Measurements from ENCODE around the gene ZNF428. TPM values are rescaled to one million over a fixed set of nuclear protein-coding genes. Genes with fewer than 3 reads are reported as not detected.
"Not testable (repeated sequence)": the region's sequence is repeated elsewhere in the genome, so short reads cannot be mapped to it uniquely, and the experiment has no call there.

The ZNF428 gene
- total RNA-seq, 1 experiment from 2014 or later: 135 TPM

DNA sequence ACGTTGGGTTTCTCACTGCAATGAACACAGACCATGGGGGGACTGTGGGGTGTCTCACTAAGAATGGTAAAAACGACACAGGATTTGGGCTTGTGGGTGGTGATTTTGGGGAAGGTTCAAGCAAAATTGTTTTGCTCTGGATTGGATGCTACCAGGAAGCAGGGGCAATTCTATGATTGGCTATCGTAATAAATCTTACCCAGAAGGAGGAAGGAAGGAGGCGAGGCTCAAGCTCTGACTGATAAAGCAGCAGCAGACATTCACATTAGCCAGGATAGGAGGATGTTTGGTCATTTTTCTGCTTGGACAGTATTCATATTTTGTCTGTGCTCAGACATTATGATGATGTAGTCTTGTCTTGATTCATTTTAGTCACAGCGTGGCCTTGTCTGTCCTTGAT is 21.6 kb downstream of the ZNF428 start:
- in situ Hi-C loops (cut with HindIII; ENCODE audit: low sequenced_read_pairs): no loop called here

DNA sequence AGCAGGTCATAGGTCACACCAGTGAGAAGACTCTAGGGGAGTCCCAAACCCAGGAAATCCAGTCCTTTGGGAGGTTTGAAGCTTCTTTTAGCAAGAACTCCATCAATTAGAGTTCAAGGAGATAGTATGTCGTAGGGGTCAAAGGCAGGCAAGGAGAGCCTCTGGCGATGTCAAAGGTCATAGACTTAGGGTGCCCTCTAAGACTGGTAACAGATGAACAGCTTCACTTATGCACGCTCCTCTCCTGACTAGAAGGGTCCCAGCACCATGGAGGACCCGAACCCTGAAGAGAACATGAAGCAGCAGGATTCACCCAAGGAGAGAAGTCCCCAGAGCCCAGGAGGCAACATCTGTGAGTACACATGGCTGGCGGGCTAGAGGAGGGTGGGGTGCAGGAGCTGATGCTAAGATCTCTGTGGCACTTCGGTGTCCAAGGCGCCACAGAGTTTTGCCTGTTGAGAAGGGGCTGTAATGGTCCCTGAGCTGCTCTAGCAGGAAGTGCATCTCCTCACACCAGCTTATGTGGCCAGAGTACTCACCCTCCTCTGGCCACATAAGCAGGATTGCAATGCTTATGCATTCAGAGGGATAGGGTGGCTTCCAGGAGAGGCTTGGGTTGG is 22.5 kb downstream of the ZNF428 start:
- DNase-seq (ENCODE audit: low spot score): no peak
- in situ Hi-C loops (cut with HindIII; ENCODE audit: low sequenced_read_pairs): no loop called here

More for the DNA sequence above, 21.6 kb downstream of the ZNF428 start:
- DNase-seq (ENCODE audit: low spot score): no peak

DNA sequence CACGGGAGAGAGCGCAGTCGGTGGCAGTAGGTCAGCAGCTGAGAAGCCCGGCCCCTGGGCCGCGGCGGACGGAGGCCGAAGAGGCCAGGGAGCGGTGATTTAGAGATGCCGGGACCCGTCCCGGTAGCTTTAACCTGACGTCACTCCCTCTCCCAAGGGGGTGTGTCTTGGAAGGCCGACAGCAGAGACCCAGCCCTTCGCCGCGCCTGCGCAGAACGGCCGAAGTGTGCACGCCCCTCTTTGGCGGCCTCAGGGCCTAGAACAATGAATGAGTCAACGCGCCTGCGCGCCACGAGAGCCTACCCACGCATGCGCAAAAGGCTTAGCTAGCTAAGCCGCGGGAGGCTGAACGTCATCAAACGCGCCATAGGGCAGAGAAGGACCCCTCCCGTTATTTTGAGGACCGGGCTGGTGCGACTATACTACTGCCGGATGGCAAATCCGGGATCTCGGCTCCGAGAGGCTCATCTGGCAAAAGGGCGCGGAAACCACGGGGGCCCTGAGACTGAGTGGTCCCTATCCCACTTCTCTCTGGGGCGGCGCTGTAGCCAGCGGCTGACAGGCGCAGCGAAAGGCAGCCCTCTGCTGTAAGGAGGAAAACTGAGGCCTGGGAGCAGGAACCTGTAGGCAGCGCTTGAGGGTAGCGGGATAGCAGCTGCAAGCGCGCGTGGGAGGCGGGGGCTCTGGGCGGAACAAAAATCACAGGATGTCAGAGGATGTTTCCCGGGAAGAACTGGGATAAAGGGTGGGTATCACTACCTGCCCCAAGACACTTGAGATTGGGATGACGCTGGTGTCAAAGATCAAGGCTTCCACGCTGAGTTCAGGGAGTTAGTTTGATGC is 23.2 kb downstream of the ZNF428 start, which contains the start of the genes IRGQ and ZNF576:
TSS of gene IRGQ (minus strand) at position 136 of the 843 bp plus-strand sequence. CDS start 796 bp downstream, outside the sequence.
TSS of gene ZNF576 (plus strand) at position 597 of the 843 bp plus-strand sequence. CDS start 514 bp downstream, outside the sequence.
- in situ Hi-C loops (cut with HindIII; ENCODE audit: low sequenced_read_pairs): no loop called here

DNA sequence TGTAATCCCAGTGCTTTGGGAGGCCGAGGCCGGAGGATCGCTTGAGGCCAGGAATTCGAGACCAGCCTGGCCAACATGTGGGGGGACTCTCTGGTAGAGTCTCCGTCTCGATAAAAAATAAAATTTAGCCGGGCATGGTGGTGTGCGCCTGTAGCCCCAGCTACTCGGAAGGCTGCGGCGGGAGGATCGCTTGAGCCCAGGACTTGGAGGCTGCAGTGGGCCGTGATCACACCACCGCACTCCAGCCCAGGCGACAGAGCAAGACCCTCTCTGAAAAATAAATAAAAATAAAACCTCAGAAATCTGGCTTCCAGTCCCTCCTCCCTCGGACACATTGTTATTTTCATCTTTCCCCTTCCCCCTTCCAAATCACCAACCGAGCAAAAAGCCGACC is 23.8 kb downstream of the ZNF428 start:
- no peak for DNase-seq (ENCODE audit: low spot score)
- in situ Hi-C loops (cut with HindIII; ENCODE audit: low sequenced_read_pairs): no loop called here

More for the DNA sequence above, 23.2 kb downstream of the ZNF428 start, which contains the start of the genes IRGQ and ZNF576:
- peak; percentile 99 for DNase-seq (ENCODE audit: low spot score)

DNA sequence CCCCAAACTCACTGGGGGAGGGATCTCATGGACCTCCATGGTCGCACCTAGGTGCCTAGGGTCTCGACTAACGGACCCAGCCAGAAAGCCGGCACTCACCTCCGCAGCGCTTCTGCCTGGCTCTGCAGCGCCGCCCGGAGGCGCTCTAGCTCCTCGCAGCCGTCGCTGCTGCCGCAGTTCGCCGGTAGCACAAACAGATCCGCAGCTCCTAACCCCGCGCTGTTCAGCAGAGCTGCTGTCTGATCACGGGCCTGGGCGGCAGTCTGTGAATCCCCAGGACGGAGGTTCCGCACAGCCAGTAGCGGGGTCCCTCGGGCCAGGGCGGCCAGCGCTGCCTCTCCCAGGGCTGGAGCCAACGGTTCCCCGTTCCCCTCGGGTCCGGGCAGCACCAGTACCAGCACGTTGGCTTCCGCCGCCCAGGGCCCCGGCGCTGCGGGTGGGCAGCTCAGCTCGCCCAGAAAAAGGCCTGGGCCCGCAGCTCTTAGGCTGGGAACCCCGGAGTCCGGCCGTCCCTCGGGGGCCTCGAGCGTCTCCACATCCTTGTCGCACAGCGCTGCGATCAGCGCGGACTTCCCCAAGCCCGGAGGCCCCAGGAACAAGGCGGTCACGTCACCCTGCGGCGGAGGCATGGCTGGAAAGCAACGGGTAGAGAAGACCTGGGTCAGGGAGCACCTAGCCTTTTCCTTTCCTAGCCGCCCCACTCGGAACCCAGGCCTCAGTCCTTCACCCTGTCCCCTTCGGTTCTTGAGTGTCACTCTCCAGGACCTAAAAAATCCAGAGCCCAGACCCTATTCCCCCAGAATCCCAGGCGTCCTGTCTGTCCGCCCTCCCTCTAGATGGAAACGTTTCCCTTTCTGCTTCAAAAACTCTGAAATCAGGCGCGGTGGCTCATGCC is 24.5 kb downstream of the ZNF428 start:
- DNase-seq (ENCODE audit: low spot score): peak; percentile 44
- in situ Hi-C loops (cut with HindIII; ENCODE audit: low sequenced_read_pairs): no loop called here

DNA sequence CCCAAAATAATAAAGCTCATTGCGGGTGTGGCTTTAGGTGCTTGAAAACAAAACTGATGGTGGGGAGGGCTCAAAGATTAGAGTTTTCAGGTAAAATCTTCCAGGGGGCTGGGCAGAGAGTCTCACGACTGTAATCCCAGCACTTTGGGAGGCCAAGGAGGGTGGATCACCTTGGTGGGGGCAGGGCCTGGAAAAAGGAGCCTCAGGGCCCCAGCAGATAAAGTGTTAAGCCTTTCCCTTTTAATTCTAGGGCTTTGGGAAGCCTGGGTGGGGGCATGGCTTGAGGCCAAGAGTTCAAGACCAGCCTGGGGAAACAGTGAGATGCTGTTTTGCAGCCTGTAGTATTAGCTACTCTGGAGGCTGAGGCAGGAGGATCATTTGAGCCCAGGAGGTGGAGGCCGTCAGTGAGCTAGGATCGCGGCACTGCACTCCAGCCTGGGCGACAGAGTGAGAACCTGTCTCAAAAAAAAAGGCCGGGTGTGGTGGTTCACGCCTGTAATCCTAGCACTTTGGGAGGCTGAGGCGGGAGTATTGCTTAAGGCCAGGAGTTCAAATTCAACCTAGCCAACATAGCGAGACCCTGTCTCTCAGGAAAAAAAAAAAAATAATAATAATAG is 25.2 kb downstream of the ZNF428 start:
- DNase-seq (ENCODE audit: low spot score): no peak
- in situ Hi-C loops (cut with HindIII; ENCODE audit: low sequenced_read_pairs): no loop called here

DNA sequence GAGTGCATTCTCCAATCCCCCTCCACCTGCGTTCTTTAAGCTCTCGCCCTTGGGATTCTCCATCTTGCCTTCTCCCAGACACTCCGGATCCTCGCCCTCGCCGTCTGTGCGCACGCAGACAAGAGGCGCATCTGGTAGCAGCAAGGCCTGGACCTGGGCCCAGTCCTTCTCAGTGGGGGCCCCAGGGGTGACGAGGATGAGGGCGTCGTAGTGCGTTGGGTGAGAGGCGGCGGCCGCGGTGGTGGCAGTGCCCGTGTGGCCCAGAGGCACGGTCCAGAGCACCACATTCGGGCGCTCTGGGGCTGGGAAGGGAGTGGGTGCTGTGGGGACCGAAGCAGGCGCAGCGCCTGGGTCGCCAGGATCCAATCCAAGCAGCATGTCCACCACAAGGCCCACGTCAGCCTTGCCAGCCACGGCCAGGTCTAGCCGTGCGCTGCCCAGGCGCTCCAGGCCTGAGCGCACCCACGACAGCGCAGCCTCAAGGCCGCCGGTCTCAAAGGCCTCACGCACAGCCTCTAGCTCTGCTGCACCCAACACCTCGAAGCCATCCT is 26.6 kb downstream of the ZNF428 start:
- no peak for DNase-seq (ENCODE audit: low spot score)
- in situ Hi-C loops (cut with HindIII; ENCODE audit: low sequenced_read_pairs): no loop called here

DNA sequence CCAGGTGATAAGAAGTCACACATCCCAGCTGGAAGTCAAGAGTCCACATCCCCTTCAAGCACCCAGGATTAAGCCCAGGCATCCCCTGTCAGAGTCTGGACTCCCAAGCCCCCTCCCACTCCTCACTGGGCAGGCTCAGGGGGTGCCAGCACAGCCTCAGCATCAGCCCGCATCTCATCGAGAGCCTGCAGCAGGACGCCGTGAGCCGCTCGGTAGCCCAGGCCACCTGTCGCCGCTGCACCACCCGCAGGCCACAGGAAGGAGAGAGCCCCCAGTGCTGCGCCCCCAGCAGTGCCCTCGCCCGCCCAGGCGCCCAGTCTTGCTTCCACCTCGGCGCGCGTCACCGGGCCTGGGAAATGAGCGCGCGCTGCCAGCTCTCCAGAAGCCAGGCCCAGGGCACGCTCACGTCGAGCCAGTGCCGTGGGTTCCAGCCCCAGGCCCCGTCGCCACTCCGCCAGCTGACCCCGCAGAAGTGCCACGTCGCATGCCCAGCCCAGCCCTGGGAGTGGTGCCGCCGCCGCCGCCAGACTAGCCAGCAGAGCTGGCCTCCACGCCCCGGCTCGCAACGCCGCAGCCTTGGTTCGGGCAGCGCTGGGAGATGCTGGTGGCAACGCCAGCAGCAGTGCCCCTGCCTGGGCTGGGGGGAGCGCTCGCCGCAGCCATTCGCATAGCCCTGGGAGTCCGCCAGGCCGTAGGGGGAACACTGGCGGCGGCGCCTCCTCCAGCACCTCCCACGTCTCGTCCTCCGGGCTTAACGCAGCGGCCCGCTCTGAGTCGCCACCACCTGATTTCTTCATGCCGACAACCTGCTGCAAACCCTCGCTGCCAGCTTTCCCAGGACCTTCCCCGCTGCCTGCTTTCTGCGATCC is 27.3 kb downstream of the ZNF428 start:
- in situ Hi-C loops (cut with HindIII; ENCODE audit: low sequenced_read_pairs): no loop called here
- no peak for DNase-seq (ENCODE audit: low spot score)

DNA sequence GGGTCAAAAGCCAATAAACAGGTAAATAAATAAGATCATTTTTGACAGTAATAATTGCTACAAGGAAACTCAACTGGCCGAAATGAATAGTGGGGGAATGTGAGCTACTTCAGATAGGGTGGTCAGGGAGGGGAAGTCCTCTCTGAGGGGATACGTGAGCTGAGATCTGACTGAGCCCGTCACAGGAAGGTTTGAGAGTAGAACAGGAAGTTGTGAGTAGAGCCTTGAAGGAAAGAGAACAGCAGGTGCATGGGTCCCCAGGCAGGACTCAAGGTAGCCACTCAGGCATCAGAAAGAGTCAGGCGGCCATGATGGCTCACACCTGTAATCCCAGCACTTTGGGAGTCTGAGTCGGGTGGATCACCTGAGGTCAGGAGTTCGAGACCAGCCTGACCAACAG is 29.8 kb downstream of the ZNF428 start:
- DNase-seq (ENCODE audit: low spot score): no peak
- in situ Hi-C loops (cut with HindIII; ENCODE audit: low sequenced_read_pairs): no loop called here

DNA sequence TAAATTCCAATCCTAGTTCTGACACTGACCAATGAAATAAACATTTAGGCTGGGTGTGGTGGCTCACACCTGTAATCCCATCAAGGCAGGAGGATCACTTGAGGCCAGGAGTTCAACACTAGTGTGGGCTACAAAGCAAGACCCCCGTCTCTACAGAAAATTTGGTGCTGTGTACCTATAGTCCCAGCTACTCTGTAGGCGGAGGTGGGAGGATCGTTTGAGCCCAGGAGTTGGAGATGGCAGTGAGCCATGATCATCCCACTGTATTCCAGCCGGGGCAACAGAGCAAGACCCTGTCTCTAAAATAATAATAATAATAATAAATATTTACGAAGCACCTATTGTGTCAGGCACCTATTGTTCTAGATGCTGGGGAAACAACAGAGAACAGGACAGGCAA is 30.2 kb downstream of the ZNF428 start:
- in situ Hi-C loops (cut with HindIII; ENCODE audit: low sequenced_read_pairs): no loop called here
- no peak for DNase-seq (ENCODE audit: low spot score)

DNA sequence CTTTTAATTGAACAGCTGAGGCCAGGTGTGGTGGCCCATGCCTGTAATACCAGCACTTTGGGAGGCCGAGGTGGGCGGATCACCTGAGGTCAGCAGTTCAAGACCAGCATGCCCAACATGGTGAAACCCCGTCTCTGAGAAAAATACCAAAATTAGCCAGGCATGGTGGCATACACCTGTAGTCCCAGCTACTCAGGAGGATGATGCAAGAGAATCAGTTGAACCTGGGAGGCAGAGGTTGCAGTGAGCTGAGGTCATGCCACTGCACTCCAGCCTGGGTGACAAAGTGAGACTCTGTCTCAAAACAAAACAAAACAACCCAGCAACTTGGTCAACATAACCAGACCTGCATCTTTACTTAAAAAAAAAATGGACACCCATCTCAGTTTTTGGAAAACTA is 32.4 kb downstream of the ZNF428 start:
- DNase-seq (ENCODE audit: low spot score); in situ Hi-C loops (cut with HindIII; ENCODE audit: low sequenced_read_pairs): not testable (repeated sequence)

DNA sequence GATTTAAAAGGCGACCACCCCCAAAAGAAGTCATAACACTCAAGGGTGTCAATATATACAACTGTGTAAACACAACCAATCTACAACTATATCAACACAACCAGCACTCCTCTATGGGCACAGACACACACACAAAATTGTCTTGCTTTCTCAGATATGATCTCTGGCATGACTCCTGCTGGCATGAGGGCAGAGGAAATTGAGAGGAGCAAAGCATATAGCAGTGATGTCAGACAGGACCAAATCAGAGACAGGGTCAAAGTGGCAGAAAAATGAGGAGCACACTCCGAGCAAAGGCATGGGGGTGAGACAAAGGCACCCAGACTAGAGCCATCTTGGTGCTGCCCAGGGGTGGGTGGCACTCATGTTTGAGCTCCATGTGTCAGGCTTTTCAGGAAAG is 33.1 kb downstream of the ZNF428 start:
- in situ Hi-C loops (cut with HindIII; ENCODE audit: low sequenced_read_pairs): no loop called here
- no peak for DNase-seq (ENCODE audit: low spot score)

DNA sequence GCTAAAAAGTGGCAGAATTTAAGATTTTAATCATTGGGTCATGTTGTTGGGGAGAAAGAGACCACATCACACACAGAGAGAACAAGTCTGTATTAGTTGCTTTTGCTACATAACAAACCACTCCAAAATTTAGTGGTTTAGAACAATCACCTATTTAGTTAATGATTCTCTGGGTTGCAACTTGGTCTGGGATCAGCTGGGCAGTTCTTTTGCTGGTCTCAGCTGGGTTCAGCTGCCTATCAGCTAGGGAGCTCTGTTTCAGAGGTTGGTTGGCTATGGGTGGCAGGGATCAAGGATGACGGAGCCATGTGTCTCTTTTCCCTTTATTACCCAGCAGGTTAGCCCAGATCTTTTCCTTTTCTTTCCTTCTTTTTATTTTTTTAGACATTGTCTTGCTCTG is 34.9 kb downstream of the ZNF428 start:
- in situ Hi-C loops (cut with HindIII; ENCODE audit: low sequenced_read_pairs): no loop called here
- no peak for DNase-seq (ENCODE audit: low spot score)

DNA sequence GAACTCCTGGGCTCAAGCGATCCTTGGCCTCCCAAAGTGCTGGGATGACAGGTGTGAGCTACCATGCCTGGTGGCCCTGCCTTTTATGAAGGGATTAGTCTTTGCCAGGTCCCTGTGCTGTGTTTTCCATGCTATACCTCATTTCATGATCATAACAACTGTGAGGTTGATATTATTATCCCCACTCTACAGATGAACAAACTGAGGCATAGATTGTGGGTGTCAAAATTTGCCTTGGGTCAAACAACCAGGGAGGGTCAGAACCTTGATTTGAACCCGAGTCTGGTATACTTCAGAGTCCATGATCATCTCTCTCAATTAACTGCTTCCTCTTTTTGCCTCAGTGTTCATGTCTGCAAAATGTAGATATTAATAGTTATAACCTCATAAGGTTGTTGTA is 36.9 kb downstream of the ZNF428 start:
- in situ Hi-C loops (cut with HindIII; ENCODE audit: low sequenced_read_pairs): no loop called here
- no peak for DNase-seq (ENCODE audit: low spot score)

DNA sequence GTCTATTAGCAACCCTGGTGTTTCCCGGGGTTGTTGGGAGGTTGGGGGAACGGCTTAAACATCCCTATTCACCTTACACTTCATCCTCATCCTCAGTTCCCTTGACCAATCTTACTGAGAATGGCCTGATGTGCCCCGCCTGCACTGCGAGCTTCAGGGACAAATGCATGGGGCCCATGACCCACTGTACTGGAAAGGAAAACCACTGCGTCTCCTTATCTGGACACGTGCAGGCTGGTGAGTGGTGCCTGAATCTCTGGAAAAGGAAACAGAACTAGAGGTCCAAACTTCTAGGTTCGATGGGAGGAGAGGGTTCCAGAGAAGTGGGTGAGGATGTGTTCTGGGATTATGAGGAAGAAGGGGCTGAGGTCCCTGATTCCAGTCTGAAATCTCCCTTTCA is 38.0 kb downstream of the ZNF428 start:
- in situ Hi-C loops (cut with HindIII; ENCODE audit: low sequenced_read_pairs): no loop called here
- DNase-seq (ENCODE audit: low spot score): peak; percentile 47

DNA sequence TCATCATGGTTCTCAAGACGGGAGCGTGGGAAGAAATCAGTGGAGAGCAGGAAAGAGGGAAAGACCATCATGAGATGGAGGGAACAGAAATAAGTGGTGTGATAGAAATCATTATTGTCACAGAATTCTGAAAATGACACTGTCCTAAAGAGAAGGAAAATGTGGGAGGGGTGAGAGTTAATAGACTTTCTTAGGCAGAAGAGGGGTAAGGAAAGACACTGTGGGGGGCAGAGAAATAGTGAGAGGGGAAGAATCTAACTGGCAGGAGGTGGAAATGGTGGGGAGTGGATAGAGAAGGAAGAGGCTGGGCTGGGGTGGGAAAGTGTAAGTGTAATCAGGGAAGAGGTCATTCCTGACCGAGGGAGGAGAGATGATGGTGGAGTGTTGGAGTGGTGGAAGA is 40.6 kb downstream of the ZNF428 start:
- no peak for DNase-seq (ENCODE audit: low spot score)
- in situ Hi-C loops (cut with HindIII; ENCODE audit: low sequenced_read_pairs): loop anchor here (5.0 kb wide), 1 partner anchor 41 kb away; no protein-coding TSS in a partner anchor

DNA sequence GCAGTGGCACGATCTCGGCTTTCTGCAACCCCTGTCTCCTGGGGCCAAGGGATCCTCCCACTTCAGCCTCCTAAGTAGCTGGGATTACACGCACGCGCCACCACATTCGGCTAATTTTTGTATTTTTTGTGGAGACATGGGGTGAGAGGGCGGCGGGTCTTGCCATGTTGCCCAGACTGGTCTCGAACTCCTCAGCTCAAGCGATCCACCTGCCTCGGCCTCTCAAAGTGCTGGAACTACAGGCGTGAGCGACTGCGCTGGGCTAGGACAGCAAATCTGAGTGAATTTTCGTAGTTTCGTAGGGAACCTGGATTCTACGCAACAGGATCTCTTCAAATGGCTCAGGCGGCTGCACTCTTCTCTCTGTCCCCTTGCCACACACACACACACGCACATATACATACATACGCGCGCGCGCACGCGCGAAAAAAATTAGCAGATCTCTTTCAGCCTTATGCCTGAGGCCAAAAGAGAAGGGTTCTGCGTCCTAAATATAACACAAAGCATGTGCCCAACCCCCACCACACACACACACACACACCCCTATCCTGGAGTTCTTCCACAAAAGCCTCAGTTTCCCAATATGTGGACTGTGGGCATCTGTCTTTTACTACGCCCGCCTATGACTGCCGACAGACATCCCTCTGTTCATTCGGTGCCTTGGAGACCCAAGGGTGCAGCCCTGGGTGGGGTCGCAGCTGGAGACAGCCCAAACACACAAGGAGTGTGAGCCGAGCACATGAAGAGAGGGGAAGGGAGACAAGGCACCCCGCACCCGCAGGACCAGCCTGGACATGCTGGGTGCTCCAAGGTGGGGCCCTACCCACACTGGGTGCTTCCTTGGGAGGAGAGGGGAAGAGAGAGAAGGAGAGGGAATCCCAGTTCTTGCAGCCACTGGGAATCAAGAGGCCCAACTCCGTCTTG is 43.2 kb downstream of the ZNF428 start:
- no peak for DNase-seq (ENCODE audit: low spot score)

More for the DNA sequence above, 43.2 kb downstream of the ZNF428 start:
- in situ Hi-C loops (cut with HindIII; ENCODE audit: low sequenced_read_pairs): loop anchor here (5.0 kb wide), 1 partner anchor 39 kb away; no protein-coding TSS in a partner anchor
